A673 (cell line): Measurements from ENCODE around the gene VAPB.

ENCODE experiments used
- CTCF ChIP-seq: fragments of 300-800, 200-600 bp; sonication (generic); conservative IDR thresholded peaks from 2 replicates; pipeline ENCODE4 v1.5.1; 2017; ENCODE audit warnings: low read depth, mild to moderate bottlenecking, antibody characterized with exemption, low read length, moderate library complexity, mixed read lengths
- EZH2 ChIP-seq: fragments of 200-600 bp; sonication (generic); IDR thresholded peaks from 2 replicates; pipeline ENCODE4 v1.6.1; 2017; ENCODE audit warnings: borderline replicate concordance, low read depth, mild to moderate bottlenecking, mixed read lengths, antibody characterized with exemption, low read length; ENCODE audit not compliant: poor library complexity, severe bottlenecking

DNA sequence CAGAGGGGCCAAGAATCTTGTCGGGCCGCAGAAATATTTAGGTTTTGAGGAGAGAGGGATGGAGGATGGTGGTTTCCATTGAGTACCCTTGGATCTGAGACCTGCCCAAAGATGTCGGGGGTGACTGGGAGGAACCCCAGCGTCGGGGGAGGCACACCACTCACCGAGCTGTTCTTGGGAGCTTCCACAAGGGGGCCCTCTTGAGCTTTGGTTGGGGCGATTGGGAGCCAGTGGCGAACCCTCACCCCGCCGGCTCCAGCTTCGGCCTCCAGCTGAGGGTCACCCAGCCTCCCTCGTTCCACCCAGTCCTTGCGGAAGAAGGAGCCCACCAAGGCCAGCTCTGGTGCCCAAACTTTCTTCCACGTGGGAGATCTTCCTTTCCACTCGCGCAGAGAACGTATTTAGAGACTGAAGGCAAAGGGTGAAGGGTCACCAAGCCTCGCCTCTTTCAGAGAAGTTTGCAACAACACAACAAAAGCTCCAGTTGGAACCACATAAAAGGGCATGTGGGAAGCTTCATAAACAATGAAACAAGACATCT, 92.5 kb downstream of the VAPB start:
- TF ChIP-seq EZH2 = no peak
- peak; percentile 78 for TF ChIP-seq CTCF
